22Rv1 (cell line): ENCODE results near the gene ENPP6.

Experiments used
- ZFX ChIP-seq: fragments of 450-650 bp; IDR thresholded peaks from 2 replicates; pipeline ENCODE4 v1.6.1; 2017; ENCODE audit warnings: antibody characterized with exemption, borderline replicate concordance
- TF ChIP-seq, protein P1 (sequence below): fragments of 450-650 bp; IDR thresholded peaks from 2 replicates; pipeline ENCODE4 v1.5.1; 2017; ENCODE audit warnings: mild to moderate bottlenecking

GRCh38 chr4:184248216-184248615 lies 30.5 kb upstream of the ENPP6 start:
- TF ChIP-seq, protein P1, sequence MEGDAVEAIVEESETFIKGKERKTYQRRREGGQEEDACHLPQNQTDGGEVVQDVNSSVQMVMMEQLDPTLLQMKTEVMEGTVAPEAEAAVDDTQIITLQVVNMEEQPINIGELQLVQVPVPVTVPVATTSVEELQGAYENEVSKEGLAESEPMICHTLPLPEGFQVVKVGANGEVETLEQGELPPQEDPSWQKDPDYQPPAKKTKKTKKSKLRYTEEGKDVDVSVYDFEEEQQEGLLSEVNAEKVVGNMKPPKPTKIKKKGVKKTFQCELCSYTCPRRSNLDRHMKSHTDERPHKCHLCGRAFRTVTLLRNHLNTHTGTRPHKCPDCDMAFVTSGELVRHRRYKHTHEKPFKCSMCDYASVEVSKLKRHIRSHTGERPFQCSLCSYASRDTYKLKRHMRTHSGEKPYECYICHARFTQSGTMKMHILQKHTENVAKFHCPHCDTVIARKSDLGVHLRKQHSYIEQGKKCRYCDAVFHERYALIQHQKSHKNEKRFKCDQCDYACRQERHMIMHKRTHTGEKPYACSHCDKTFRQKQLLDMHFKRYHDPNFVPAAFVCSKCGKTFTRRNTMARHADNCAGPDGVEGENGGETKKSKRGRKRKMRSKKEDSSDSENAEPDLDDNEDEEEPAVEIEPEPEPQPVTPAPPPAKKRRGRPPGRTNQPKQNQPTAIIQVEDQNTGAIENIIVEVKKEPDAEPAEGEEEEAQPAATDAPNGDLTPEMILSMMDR, result no peak
- TF ChIP-seq ZFX, result no peak
